A549 (cell line): ENCODE results near the gene CSGALNACT2. TPM values are rescaled to one million over a fixed set of nuclear protein-coding genes. Genes with fewer than 3 reads are reported as not detected.

Source experiments
- ATAC-seq, 2 experiments: fragments of 200-7000 bp in 1 of 2; fragments of >200 bp in 1 of 2; cut with Nextera tagmentation in 1 of 2; cut with Tn5 transposase in 1 of 2; 3 replicates each; pipeline versions ENCODE4 v1.8.0 to v1.9.1; 2018 to 2020; ENCODE audit warnings: mild to moderate bottlenecking in 1 of 2, moderate library complexity in 1 of 2
- CTCF ChIA-PET: fragments of 300-600 bp; sonication (Branson Sonifier 250); formaldehyde crosslinking; extraction: SDS; loops from one replicate; lab custom pipeline; 2021; ENCODE audit warnings: antibody characterized with exemption, inconsistent platforms; lab: Yijun Ruan, JAX
- POLR2A ChIA-PET: fragments of 350-600 bp; formaldehyde crosslinking; extraction: SDS; loops from one replicate; lab custom pipeline; 2021; ENCODE audit warnings: antibody characterized with exemption, inconsistent platforms; lab: Yijun Ruan, JAX
- DNase-seq, 2 experiments: peaks; one replicate each; pipeline versions ENCODE4 v3.0.0 to v3.0.0-alpha.2; 2011 to 2016; ENCODE audit warnings: low read depth in 1 of 2, low spot score in 1 of 2
- FAIRE-seq: peaks from 2 replicates; lab custom pipeline; 2011; peaks lifted over from hg19 to GRCh38; lab: Jason Lieb, UNC
- H3K27ac ChIP-seq, 2 experiments: fragments of >200 bp; sonication (Bioruptor Twin); formaldehyde crosslinking; 3 replicates each; pipeline ENCODE4 v1.5.1; 2016 to 2017
- H3K4me1 ChIP-seq: fragments of >200 bp; sonication (Bioruptor Twin); formaldehyde crosslinking; 3 replicates; pipeline ENCODE4 v1.6.1; 2016
- H3K4me2 ChIP-seq: fragments of >200 bp; sonication (Bioruptor Twin); formaldehyde crosslinking; 3 replicates; pipeline ENCODE4 v1.6.1; 2016
- H3K4me3 ChIP-seq: fragments of >200 bp; sonication (Bioruptor Twin); formaldehyde crosslinking; 3 replicates; pipeline ENCODE4 v1.5.1; 2016
- H3K9me3 ChIP-seq: fragments of >200 bp; sonication (Bioruptor Twin); formaldehyde crosslinking; 3 replicates; pipeline ENCODE4 v1.6.1; 2016
- ATOH8 ChIP-seq: fragments of 250-450 bp; sonication (Bioruptor Pico); IDR thresholded peaks from 2 replicates; pipeline ENCODE4 v1.5.0; 2020; ENCODE audit warnings: low read depth, mild to moderate bottlenecking, moderate library complexity
- CBX8 ChIP-seq: fragments of 200-600 bp; sonication (generic); IDR thresholded peaks from 2 replicates; pipeline ENCODE4 v1.6.1; 2016
- E2F6 ChIP-seq: IDR thresholded peaks from 2 replicates; pipeline ENCODE4 v1.6.1; 2012; ENCODE audit warnings: low read depth, borderline replicate concordance
- EHF ChIP-seq: fragments of 250-450 bp; sonication (Bioruptor Pico); IDR thresholded peaks from 2 replicates; pipeline ENCODE4 v1.5.0; 2020; ENCODE audit warnings: mild to moderate bottlenecking
- ELK1 ChIP-seq: fragments of 150-350 bp; IDR thresholded peaks from 2 replicates; pipeline ENCODE4 v1.6.1; 2014; ENCODE audit warnings: low read depth, mild to moderate bottlenecking, low read length
- FOSL2 ChIP-seq, 2 experiments: fragments of 450-650 bp in 1 of 2; fragments of >200 bp in 1 of 2; sonication (Bioruptor Twin) in 1 of 2; formaldehyde crosslinking; IDR thresholded peaks; 2 replicates each; pipeline versions ENCODE4 v1.5.0 to v1.6.1; 2016 to 2020; ENCODE audit warnings: mild to moderate bottlenecking in 1 of 2, moderate library complexity in 1 of 2
- GATA3 ChIP-seq: IDR thresholded peaks from 2 replicates; pipeline ENCODE4 v1.6.1; 2012; ENCODE audit warnings: borderline replicate concordance
- HMGXB4 ChIP-seq: fragments of 250-450 bp; sonication (Bioruptor Pico); IDR thresholded peaks from 2 replicates; pipeline ENCODE4 v1.5.0; 2021; ENCODE audit warnings: mild to moderate bottlenecking, moderate library complexity, borderline replicate concordance
- HOXB5 ChIP-seq: fragments of 250-450 bp; sonication (Bioruptor Pico); IDR thresholded peaks from 2 replicates; pipeline ENCODE4 v1.5.0; 2020; ENCODE audit warnings: mild to moderate bottlenecking, moderate library complexity
- JUN ChIP-seq, 2 experiments: fragments of >200 bp; sonication (Bioruptor Twin); formaldehyde crosslinking; IDR thresholded peaks; 2 replicates in 1 of 2; 3 replicates in 1 of 2; pipeline ENCODE4 v1.6.1; 2016 to 2017
- JUNB ChIP-seq: fragments of >200 bp; sonication (Bioruptor Twin); formaldehyde crosslinking; IDR thresholded peaks from 2 replicates; pipeline ENCODE4 v1.6.1; 2016
- MAX ChIP-seq: IDR thresholded peaks from 2 replicates; pipeline ENCODE4 v1.6.1; 2012
- MYC ChIP-seq: IDR thresholded peaks from 2 replicates; pipeline ENCODE4 v1.6.1; 2012; ENCODE audit warnings: mild to moderate bottlenecking, inconsistent platforms, low read length, improper control_type of control experiment, borderline replicate concordance
- PBX3 ChIP-seq: IDR thresholded peaks from 2 replicates; pipeline ENCODE4 v1.6.1; 2012
- PHF8 ChIP-seq: fragments of 200-600 bp; sonication (generic); IDR thresholded peaks from 2 replicates; pipeline ENCODE4 v1.6.1; 2016; ENCODE audit warnings: low read depth, mild to moderate bottlenecking, antibody characterized with exemption, moderate library complexity, borderline replicate concordance
- POLR2A ChIP-seq: IDR thresholded peaks from 2 replicates; pipeline ENCODE4 v1.6.1; 2012; ENCODE audit warnings: mild to moderate bottlenecking, low read length
- SMC3 ChIP-seq: fragments of >200 bp; sonication (Bioruptor Twin); formaldehyde crosslinking; IDR thresholded peaks from 3 replicates; pipeline ENCODE4 v1.6.1; 2018; ENCODE audit warnings: inconsistent platforms
- WGBS: methylation state at CpG from one replicate; pipeline ENCODE4 v1.1.6; 2017; ENCODE audit errors: missing lambda C conversion rate; 5-methylcytosine and 5-hydroxymethylcytosine counted together
- polyA minus RNA-seq: library from RNA; depleted of rRNA, polyadenylated mRNA; stranded (reverse); fragments of >200 nt; gene quantifications from 2 replicates; pipeline ENCODE4 v1.2.3, GENCODE V29; 2011; rRNA and poly(A)+ RNA removed
- polyA plus RNA-seq, 4 experiments: library from polyadenylated mRNA; depleted of rRNA in 3 of 4; stranded (reverse); fragments of >200 nt; fragmentation: RNase III in 1 of 4; extraction: RNeasy Plus Mini Kit Qiagen cat#74134 plus additional on column Dnase treatment in 1 of 4; gene quantifications; 2 replicates in 3 of 4; 3 replicates in 1 of 4; pipeline ENCODE4 v1.2.3, GENCODE V29; 2011 to 2017
- TF ChIP-seq, protein P1 (sequence below): fragments of >200 bp; sonication (Bioruptor Twin); formaldehyde crosslinking; IDR thresholded peaks from 3 replicates; pipeline ENCODE4 v1.6.1; 2016

Gene CSGALNACT2
- polyA plus RNA-seq (2011; rRNA removed): 24.1 and 29.9 TPM in 2 replicates
- polyA plus RNA-seq (2012; cell fraction: cytosol; rRNA removed): 5.3 and 5.4 TPM in 2 replicates
- 3.0 and 6.5 TPM in 2 replicates for polyA plus RNA-seq (2012; cell fraction: nucleus; rRNA removed)
- polyA plus RNA-seq (2017; fragmentation: RNase III; extraction: RNeasy Plus Mini Kit Qiagen cat#74134 plus additional on column Dnase treatment): 10.0 to 11.2 TPM (median 10.8 TPM) in 3 replicates
- polyA minus RNA-seq: 9.7 and 11.2 TPM in 2 replicates

- Histone ChIP-seq H3K4me3 (peak within 1 kb of the TSS; percentile 70), H3K27ac (peak within 1 kb of the TSS; percentile 85 to 95), H3K4me1 (peaks cover 28% of the 10 kb centered on the region), H3K9me3 (no peaks in the 10 kb centered on the region), H3K4me2 (peak within 1 kb of the TSS; percentile 87)
- peak; percentile 85 to 88 for ATAC-seq
- peak; percentile 73 to 82 for DNase-seq
- 2% methylated on average over 14 of the region's 93 CpGs for WGBS
- CTCF ChIA-PET: interaction anchor here (0.6 to 2.2 kb wide), 5 partner anchors 9 to 92 kb away, joined by 3 to 6 read pairs (median 3); no protein-coding TSS in a partner anchor
- no peak for FAIRE-seq
- POLR2A ChIA-PET: interaction anchor here (0.6 to 1.3 kb wide), 3 partner anchors 9 to 356 kb away, joined by 3 to 7 read pairs (median 4); partner anchors contain the start of gene BMS1
- TF ChIP-seq HMGXB4 (peak; percentile 15; the same call in 1 of the 2 replicates), MAX (peak; percentile 68), MYC (0 out of 2 replicates have a peak, but pooled peaks have one; percentile 21), E2F6 (peak; percentile 39; the same call in 1 of the 2 replicates), POLR2A (peak; percentile 74), JUN (IDR thresholded peaks at IDR 0.05) (peak in 1 of 2 experiments; percentile 73; a peak in 4 of 5 replicates), HOXB5 (CRISPR knock-in tag) (peak; percentile 30; the same call in 1 of the 2 replicates), CBX8 (no peak), GATA3 (no peak), ELK1 (0 out of 2 replicates have a peak, but pooled peaks have one; percentile 30), FOSL2 (IDR thresholded peaks at IDR 0.05) (no peak), FOSL2 (CRISPR knock-in tag; IDR thresholded peaks at IDR 0.05) (no peak), PBX3 (peak; percentile 21; the same call in 1 of the 2 replicates), SMC3 (no peak), ATOH8 (CRISPR knock-in tag) (no peak), EHF (CRISPR knock-in tag) (no peak), PHF8 (peak; percentile 57), JUNB (no peak)
- TF ChIP-seq, protein P1, sequence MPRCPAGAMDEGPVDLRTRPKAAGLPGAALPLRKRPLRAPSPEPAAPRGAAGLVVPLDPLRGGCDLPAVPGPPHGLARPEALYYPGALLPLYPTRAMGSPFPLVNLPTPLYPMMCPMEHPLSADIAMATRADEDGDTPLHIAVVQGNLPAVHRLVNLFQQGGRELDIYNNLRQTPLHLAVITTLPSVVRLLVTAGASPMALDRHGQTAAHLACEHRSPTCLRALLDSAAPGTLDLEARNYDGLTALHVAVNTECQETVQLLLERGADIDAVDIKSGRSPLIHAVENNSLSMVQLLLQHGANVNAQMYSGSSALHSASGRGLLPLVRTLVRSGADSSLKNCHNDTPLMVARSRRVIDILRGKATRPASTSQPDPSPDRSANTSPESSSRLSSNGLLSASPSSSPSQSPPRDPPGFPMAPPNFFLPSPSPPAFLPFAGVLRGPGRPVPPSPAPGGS: peak; percentile 50; the same call in 1 of the 3 replicates
These were observed at the start of gene CSGALNACT2 for GRCh38 chr10:43138021-43138756. Gene CSGALNACT2, plus strand, starts transcription at chr10:43138445. Its CDS starts 16,705 bp downstream, at chr10:43155150.
